Measurements from ENCODE around the gene ENTHD1. TPM values are rescaled to one million over a fixed set of nuclear protein-coding genes. Genes with fewer than 3 reads are reported as not detected.

The ENTHD1 gene
- total and polyA plus RNA-seq, 2 of the 8 experiments (the other 6 are each of a cell fraction or from before 2014, with no cell fraction given), result not detected

GRCh38 chr22:39856588-39856987, 37.0 kb downstream of the ENTHD1 start:
- Histone ChIP-seq H3K4ac (replicated peaks; ENCODE audit: insufficient read length, low read depth, low read length) (no peak overlapping the region), H3K36me3 (ENCODE audit: control insufficient read depth in 2 of 4, insufficient read depth in 4 of 4, low read length in 3 of 4) (no peaks in the 10 kb centered on the region), H2AFZ (ENCODE audit: low read length) (no peak overlapping the region), H3K79me2 (ENCODE audit: control insufficient read depth in 1 of 2, insufficient read depth in 2 of 2, low read length in 2 of 2) (no peaks in the 10 kb centered on the region), H3K18ac (ENCODE audit: extremely low read depth, low read length) (no peak overlapping the region), H3K4me2 (ENCODE audit: insufficient read depth in 1 of 2, low read depth in 2 of 2, low read length in 2 of 2) (no peak overlapping the region), H3K79me1 (ENCODE audit: low read depth, low read length) (no peaks in the 10 kb centered on the region), H3K4me1 (replicated peaks in 1 of 4; ENCODE audit: control insufficient read depth in 3 of 4, insufficient read depth in 4 of 4, low read length in 3 of 4) (no peaks in the 10 kb centered on the region), H4K91ac (replicated peaks; ENCODE audit: insufficient read length, low read length) (no peak overlapping the region), H3K23me2 (ENCODE audit: low read depth, low read length) (no peaks in the 10 kb centered on the region), H4K8ac (ENCODE audit: extremely low read depth, insufficient read depth, low read length) (no peak overlapping the region), H2BK120ac (replicated peaks; ENCODE audit: low read depth, low read length) (no peak overlapping the region), H3K27me3 (replicated peaks in 1 of 4; ENCODE audit: control insufficient read depth in 3 of 4, extremely low read depth in 1 of 4, insufficient read depth in 3 of 4, low read length in 3 of 4) (no peaks in the 10 kb centered on the region), H3K9me3 (ENCODE audit: insufficient read depth in 2 of 2, low read depth in 1 of 2, low read length in 1 of 2) (no peaks in the 10 kb centered on the region), H3K56ac (replicated peaks; ENCODE audit: insufficient read length, low read depth, low read length) (no peak overlapping the region), H2BK15ac (ENCODE audit: low read length) (no peak overlapping the region), H3K27ac (ENCODE audit: low read depth, low read length) (no peak overlapping the region), H2BK20ac (ENCODE audit: low read length) (no peak overlapping the region), H3K14ac (ENCODE audit: insufficient read length) (no peak overlapping the region), H2BK5ac (ENCODE audit: low read depth, low read length) (no peak overlapping the region), H3K4me3 (ENCODE audit: extremely low read depth in 1 of 4, insufficient read depth in 2 of 4, low read depth in 3 of 4, low read length in 4 of 4) (no peak overlapping the region), H3K23ac (ENCODE audit: insufficient read length) (no peak overlapping the region), H2BK12ac (ENCODE audit: low read depth, low read length) (no peak overlapping the region), H2AK5ac (ENCODE audit: low read depth, low read length) (no peak overlapping the region), H4K20me1 (replicated peaks in 1 of 2; ENCODE audit: control insufficient read depth in 1 of 2, insufficient read depth in 2 of 2, low read length in 2 of 2) (no peaks in the 10 kb centered on the region), H3K9ac (replicated peaks in 1 of 4; ENCODE audit: extremely low read depth in 1 of 4, low read depth in 3 of 4, low read length in 3 of 4) (no peak overlapping the region), H4K5ac (ENCODE audit: insufficient read length, low read depth, low read length) (no peak overlapping the region)
- FAIRE-seq (no peak), DNase-seq (ENCODE audit: low read depth in 1 of 2, low spot score in 2 of 2) (no peak)
- ChIA-PET CTCF (ENCODE audit: partially characterized antibody) (interaction anchor here (1.0 kb wide), 1 partner anchor 172 kb away, joined by 3 read pairs; no protein-coding TSS in a partner anchor), POLR2A (ENCODE audit: partially characterized antibody) (no interaction called here)
- TF ChIP-seq NANOG (IDR thresholded peaks at IDR 0.05; ENCODE audit: insufficient read depth, low read depth, low read length, poor library complexity, severe bottlenecking), result no peak
- no peak for TF ChIP-seq NRF1 (IDR thresholded peaks at IDR 0.05; ENCODE audit: low read depth, low read length)
- WGBS, 2 experiments (ENCODE audit: extremely low coverage in 1 of 2, insufficient coverage in 1 of 2, insufficient read length in 1 of 2, insufficient replicate concordance in 2 of 2, low coverage in 1 of 2, low lambda C conversion rate in 2 of 2, missing lambda C conversion rate in 1 of 2), result 83% methylated on average over 4 of the region's 4 CpGs; no CpG with 5 or more reads in 1 of the 2 experiments

Data from H1 (cell line).